ENCODE measurements around the gene DLGAP4.

DLGAP4 gene

DNA sequence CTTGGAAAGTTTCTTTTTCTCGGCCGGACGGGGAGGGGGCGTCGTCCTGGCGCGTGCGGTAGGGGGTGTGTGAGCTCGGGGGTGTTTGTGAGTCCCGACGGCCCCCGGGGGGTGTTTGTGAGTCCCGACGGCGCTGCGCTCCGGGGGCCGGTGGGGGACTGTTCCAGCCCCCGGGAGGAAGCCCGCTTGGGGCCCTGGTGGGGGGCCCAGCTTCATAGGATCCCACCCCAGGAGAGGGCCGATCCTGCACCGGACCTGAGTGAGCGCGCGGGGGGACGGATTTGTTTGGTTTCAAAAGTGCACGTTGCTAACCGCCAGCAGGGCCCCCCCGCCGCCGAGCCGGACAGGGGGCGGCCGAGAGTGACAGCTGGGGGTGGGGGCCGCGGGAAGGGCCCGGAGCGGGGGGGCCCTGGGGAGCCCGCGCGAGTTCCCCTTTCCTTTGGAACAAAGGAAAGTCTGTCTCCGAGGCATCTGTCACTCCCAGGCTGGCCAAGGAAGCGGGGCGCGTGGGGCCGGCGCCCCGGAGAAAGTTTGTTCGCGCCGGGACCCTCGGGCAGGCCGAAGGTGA lies 267.7 kb downstream of the DLGAP4 start:
- H3K4me1 Mint-ChIP-seq, result peaks cover 60% of the 10 kb centered on the region
- peak overlapping the region; percentile 80 for H3K4me3 Mint-ChIP-seq
- DNase-seq, result no peak
- H3K9me3 Mint-ChIP-seq, result no peaks in the 10 kb centered on the region
- H3K27ac Mint-ChIP-seq, result no peak overlapping the region
- TF ChIP-seq, protein P1, sequence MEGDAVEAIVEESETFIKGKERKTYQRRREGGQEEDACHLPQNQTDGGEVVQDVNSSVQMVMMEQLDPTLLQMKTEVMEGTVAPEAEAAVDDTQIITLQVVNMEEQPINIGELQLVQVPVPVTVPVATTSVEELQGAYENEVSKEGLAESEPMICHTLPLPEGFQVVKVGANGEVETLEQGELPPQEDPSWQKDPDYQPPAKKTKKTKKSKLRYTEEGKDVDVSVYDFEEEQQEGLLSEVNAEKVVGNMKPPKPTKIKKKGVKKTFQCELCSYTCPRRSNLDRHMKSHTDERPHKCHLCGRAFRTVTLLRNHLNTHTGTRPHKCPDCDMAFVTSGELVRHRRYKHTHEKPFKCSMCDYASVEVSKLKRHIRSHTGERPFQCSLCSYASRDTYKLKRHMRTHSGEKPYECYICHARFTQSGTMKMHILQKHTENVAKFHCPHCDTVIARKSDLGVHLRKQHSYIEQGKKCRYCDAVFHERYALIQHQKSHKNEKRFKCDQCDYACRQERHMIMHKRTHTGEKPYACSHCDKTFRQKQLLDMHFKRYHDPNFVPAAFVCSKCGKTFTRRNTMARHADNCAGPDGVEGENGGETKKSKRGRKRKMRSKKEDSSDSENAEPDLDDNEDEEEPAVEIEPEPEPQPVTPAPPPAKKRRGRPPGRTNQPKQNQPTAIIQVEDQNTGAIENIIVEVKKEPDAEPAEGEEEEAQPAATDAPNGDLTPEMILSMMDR (IDR thresholded peaks at IDR 0.05), result no peak
- H3K27me3 Mint-ChIP-seq (ENCODE audit: low read depth, poor library complexity), result peaks cover 6% of the 10 kb centered on the region
- peaks cover 20% of the 10 kb centered on the region for H3K36me3 Mint-ChIP-seq (ENCODE audit: low read depth)

DNA sequence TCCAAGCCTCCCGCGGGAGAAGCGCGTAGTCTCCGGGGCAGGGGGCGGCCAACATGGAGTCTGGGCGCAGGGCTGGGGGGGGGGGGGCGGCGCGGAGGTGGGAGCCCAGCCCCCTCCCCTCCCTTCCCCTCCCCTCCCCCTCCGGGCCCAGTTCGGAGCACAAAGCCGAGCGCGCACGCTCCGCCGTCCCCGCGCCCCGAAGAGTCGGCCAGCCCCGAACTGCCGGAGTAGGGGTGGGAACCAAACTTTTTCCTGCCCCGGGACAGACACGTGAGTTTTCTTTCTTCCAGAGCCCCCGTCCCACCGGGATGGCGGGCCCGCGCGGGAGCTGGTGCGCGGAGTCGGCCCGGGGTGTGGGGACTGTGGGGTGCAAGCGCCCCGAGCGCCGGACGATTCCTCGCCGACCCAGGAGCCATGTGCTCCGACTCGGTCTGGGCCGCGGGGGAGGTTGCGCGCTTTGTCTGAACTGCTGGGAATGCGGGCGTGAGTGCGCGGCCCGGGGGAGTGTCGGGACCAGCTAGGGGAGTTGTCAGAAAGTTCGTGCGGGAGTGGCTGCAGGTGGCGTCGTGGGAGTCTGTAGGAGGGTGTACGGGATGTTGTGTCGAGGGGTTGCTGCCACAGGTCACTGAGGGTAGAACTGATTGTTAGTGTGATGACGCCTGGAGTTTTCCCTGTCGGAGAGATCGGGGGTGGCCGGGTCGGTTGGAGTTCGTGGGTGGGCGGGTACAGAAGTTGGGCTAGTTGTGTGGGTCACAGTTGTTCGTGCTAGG lies 268.4 kb downstream of the DLGAP4 start:
- Mint-ChIP-seq H3K27me3 (ENCODE audit: low read depth, poor library complexity) (peaks cover 6% of the 10 kb centered on the region), H3K9me3 (no peaks in the 10 kb centered on the region), H3K27ac (peak overlapping the region; percentile 83), H3K4me3 (peak overlapping the region; percentile 93), H3K4me1 (peaks cover 54% of the 10 kb centered on the region), H3K36me3 (ENCODE audit: low read depth) (peaks cover 27% of the 10 kb centered on the region)
- TF ChIP-seq, protein P1 (IDR thresholded peaks at IDR 0.05), result no peak
- peak; percentile 76 for DNase-seq

DNA sequence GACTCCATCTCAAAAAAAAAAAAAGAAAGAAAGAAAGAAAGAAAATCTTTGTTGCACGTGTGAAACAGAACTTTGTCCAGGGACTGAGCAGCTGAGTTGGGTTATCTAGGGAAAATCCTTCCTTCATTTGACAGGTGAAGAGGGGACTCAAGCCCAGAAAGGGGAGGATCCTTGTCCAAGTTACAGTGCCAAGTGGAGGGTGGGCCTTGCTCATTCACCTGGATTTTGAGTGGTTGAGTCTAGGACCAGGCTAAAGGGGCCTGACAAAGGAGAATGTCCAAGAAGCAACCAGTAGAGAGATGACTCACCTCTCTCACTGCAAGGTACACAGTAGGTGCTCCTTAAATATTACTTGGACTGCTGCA lies 269.9 kb downstream of the DLGAP4 start:
- H3K9me3 Mint-ChIP-seq, result no peaks in the 10 kb centered on the region
- peaks cover 38% of the 10 kb centered on the region for H3K36me3 Mint-ChIP-seq (ENCODE audit: low read depth)
- no peak overlapping the region for H3K27ac Mint-ChIP-seq
- peaks cover 6% of the 10 kb centered on the region for H3K27me3 Mint-ChIP-seq (ENCODE audit: low read depth, poor library complexity)
- peaks cover 42% of the 10 kb centered on the region for H3K4me1 Mint-ChIP-seq
- TF ChIP-seq, protein P1 (IDR thresholded peaks at IDR 0.05), result no peak
- DNase-seq, result no peak
- peak overlapping the region; percentile 93 for H3K4me3 Mint-ChIP-seq
